Vagina (tissue), 2 donors: ENCODE measurements around the gene CORO6. TPM values are rescaled to one million over a fixed set of nuclear protein-coding genes. Genes with fewer than 3 reads are reported as not detected.
A peak's percentile ranks its signal among the peaks of the same experiment; 100 is the strongest.

ENCODE experiments used
- DNase-seq, 2 donors: peaks; one replicate each; pipeline ENCODE4 v3.0.0-alpha.2; 2017; ENCODE audit errors: extremely low spot score in 2 of 2
- H3K27ac ChIP-seq: fragments of 200-600 bp; sonication (generic); one replicate; pipeline ENCODE4 v1.5.1; 2019
- H3K27me3 ChIP-seq: fragments of 200-600 bp; sonication (generic); one replicate; pipeline ENCODE4 v1.5.1; 2019
- H3K36me3 ChIP-seq, 2 donors: fragments of 200-600 bp; sonication (generic); one replicate each; pipeline ENCODE4 v1.5.1; 2017 to 2019
- H3K4me1 ChIP-seq: fragments of 200-600 bp; sonication (generic); one replicate; pipeline ENCODE4 v1.5.1; 2019
- H3K4me3 ChIP-seq, 2 donors: fragments of 200-600 bp; sonication (generic); 1 replicate in 1 of 2; 2 replicates in 1 of 2; pipeline ENCODE4 v1.5.1; 2016 to 2019
- H3K9me3 ChIP-seq: fragments of 200-600 bp; sonication (generic); one replicate; pipeline ENCODE4 v1.5.1; 2019
- CTCF ChIP-seq, 3 experiments: fragments of 450-650 bp in 2 of 3; fragments of 200-600 bp in 1 of 3; sonication (generic) in 1 of 3; IDR thresholded peaks; one replicate each; pipeline ENCODE4 v1.5.1; 2017 to 2019; ENCODE audit warnings: antibody characterized with exemption in 3 of 3, mild to moderate bottlenecking in 2 of 3, moderate library complexity in 2 of 3
- POLR2A ChIP-seq, 2 donors: fragments of 450-650 bp; IDR thresholded peaks; one replicate each; pipeline ENCODE4 v1.6.1; 2017; ENCODE audit warnings: antibody characterized with exemption in 2 of 2, mild to moderate bottlenecking in 2 of 2, moderate library complexity in 2 of 2
- POLR2AphosphoS5 ChIP-seq, 2 donors: sonication (generic); formaldehyde crosslinking; IDR thresholded peaks; one replicate each; pipeline ENCODE4 v1.9.0; 2017; ENCODE audit warnings: antibody characterized with exemption in 2 of 2, mild to moderate bottlenecking in 2 of 2, low read depth in 1 of 2; ENCODE audit not compliant: insufficient read depth in 1 of 2
- intact Hi-C: fragments of 100-400 bp; cut with DNase I; formaldehyde crosslinking; loops from one replicate; pipeline ENCODE4 v1.15.1; 2023
- total RNA-seq: library from RNA; depleted of rRNA; stranded (reverse); fragments of >200 nt; gene quantifications from one replicate; pipeline ENCODE4 v1.2.3, GENCODE V29; 2016

The CORO6 gene
- total RNA-seq, 1 donor from 2014 or later = 23.6 TPM

DNA sequence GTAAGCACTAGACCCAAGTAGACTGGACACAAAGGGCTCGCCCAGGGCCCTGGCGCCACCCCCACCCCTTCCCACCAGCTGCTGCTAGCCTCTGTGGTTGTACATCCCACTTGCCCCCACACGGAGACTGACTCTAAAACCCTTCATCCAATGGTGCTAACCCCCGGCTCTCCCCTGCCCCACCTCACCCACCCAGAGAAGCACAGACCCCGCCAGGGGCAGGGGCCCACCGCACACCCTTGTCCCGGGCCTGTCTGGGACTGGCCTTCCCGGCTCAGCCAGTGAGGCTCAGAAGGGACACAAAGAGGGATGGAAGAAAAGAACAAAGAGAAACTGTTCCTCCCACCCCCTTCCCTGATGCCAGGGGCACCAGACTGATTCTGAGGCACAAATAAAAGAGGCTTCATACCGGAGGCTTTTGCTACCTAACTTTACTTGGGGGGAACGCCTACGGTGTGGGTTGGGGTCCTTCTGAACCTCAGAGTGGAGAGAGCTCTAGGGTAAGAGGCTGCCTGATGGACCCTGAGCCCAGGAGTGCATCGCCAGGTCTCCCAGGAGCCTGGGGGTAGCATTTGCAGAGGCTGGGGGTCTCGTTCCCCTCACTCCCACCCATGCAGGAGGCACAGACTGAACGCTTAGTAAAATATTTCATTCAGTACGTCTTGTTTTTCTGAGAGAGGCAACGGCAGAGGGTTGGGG lies 8.2 kb downstream of the CORO6 start:
- Histone ChIP-seq H3K9me3 (no peaks in the 10 kb centered on the region), H3K27ac (no peak overlapping the region), H3K36me3 (no peaks in the 10 kb centered on the region), H3K27me3 (no peaks in the 10 kb centered on the region), H3K4me3 (no peak overlapping the region), H3K4me1 (peaks cover 54% of the 10 kb centered on the region)
- peak in 1 of 2 donors; percentile 87 for DNase-seq
- intact Hi-C loops = loop anchor here (5.0 kb wide), 1 partner anchor 32 kb away; no protein-coding TSS in a partner anchor
- TF ChIP-seq POLR2A (IDR thresholded peaks at IDR 0.05) = no peak
- no peak for TF ChIP-seq CTCF (IDR thresholded peaks at IDR 0.05)
- no peak for TF ChIP-seq POLR2AphosphoS5 (IDR thresholded peaks at IDR 0.05; ENCODE audit: insufficient read depth in 1 of 2, low read depth in 1 of 2)

GRCh38 chr17:29613856-29614255 lies 8.9 kb downstream of the CORO6 start:
- intact Hi-C loops = no loop called here
- H3K27ac ChIP-seq = peak overlapping the region; percentile 47
- peak overlapping the region; percentile 21 to 35 for H3K4me3 ChIP-seq
- H3K9me3 ChIP-seq = no peaks in the 10 kb centered on the region
- TF ChIP-seq CTCF (IDR thresholded peaks at IDR 0.05) (no peak), POLR2AphosphoS5 (IDR thresholded peaks at IDR 0.05; ENCODE audit: insufficient read depth in 1 of 2, low read depth in 1 of 2) (no peak), POLR2A (IDR thresholded peaks at IDR 0.05) (no peak)
- H3K4me1 ChIP-seq = peaks cover 54% of the 10 kb centered on the region
- no peaks in the 10 kb centered on the region for H3K27me3 ChIP-seq
- peak in 1 of 2 donors; percentile 85 for DNase-seq
- H3K36me3 ChIP-seq = no peaks in the 10 kb centered on the region

DNA sequence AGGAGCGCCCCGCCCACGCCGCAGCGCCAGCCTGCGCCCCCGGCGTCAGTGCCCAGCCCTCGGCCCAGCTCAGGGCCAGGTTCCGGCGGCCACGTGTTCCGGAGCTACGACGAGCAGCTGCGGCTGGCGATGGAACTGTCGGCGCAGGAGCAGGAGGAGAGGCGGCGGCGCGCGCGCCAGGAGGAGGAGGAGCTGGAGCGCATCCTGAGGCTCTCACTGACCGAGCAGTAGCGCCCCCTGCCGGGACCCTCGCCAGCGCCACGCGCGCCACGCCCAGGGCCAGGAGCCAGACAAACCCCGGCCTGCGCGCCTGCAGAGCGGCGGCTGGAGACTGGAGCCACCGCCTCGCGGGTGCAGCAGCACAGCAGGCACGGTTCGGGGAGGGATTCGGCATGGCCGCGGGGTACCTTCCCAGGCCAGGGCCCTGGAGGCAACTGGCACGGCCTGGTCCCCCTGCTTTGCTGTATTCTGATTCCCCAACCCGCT lies 9.3 kb downstream of the CORO6 start:
- H3K4me1 ChIP-seq = peaks cover 53% of the 10 kb centered on the region
- intact Hi-C loops = no loop called here

DNA sequence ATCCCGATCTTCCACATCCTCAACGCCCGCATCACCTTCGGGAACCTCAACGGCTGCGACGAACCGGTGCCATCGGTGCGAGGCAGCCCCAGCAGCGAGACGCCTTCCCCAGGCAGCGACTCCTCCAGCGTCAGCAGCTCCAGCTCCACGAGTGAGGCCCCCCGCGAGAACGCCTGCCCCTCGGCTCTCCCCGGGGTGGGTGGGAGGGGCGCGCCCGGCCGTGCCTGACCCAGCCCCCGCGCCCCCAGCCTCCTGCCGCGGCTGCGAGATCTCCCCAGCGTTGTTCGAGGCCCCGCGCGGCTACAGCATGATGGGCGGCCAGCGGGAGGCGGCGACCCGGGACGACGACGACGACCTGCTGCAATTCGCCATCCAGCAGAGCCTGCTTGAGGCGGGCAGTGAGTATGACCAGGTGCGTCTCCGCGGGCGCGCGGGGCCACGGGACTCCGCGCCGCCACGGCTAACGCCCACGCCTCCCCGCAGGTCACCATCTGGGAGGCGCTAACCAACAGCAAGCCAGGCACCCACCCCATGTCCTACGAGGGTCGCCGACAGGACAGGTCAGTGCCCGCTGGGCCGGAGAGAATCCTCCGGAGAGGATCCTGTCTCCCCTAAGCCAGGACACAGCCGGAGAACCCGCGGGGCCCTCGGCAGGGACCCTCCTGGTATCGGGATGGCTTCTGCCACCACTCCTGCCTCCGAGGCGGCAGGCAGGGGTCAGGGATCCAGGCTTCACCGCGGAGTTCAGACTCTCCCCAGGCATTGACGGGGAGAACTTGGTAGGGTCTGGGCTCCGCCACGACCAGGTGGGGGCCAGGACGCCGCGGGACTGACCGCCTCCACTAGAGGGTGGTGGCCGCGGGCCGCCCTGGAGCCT lies 10.1 kb downstream of the CORO6 start:
- TF ChIP-seq CTCF (IDR thresholded peaks at IDR 0.05) (no peak), POLR2AphosphoS5 (IDR thresholded peaks at IDR 0.05; ENCODE audit: insufficient read depth in 1 of 2, low read depth in 1 of 2) (no peak), POLR2A (IDR thresholded peaks at IDR 0.05) (no peak)
- H3K4me1 ChIP-seq = peaks cover 45% of the 10 kb centered on the region
- intact Hi-C loops = no loop called here
- no peaks in the 10 kb centered on the region for H3K36me3 ChIP-seq
- H3K4me3 ChIP-seq = peak overlapping the region; percentile 21 to 35
- peak overlapping the region; percentile 47 for H3K27ac ChIP-seq
- H3K9me3 ChIP-seq = no peaks in the 10 kb centered on the region
- H3K27me3 ChIP-seq = no peaks in the 10 kb centered on the region
- DNase-seq = no peak

More for the DNA sequence above, 9.3 kb downstream of the CORO6 start:
- H3K27ac ChIP-seq = peak overlapping the region; percentile 47
- H3K36me3 ChIP-seq = no peaks in the 10 kb centered on the region
- peak overlapping the region; percentile 21 to 35 for H3K4me3 ChIP-seq
- peak; percentile 59 to 92 (median 86) for TF ChIP-seq CTCF (IDR thresholded peaks at IDR 0.05)
- no peak for TF ChIP-seq POLR2A (IDR thresholded peaks at IDR 0.05)
- TF ChIP-seq POLR2AphosphoS5 (IDR thresholded peaks at IDR 0.05; ENCODE audit: insufficient read depth in 1 of 2, low read depth in 1 of 2) = peak in 1 of 2 donors; percentile 64
- peak in 1 of 2 donors; percentile 88 for DNase-seq
- no peaks in the 10 kb centered on the region for H3K9me3 ChIP-seq
- no peaks in the 10 kb centered on the region for H3K27me3 ChIP-seq
